Retinal pigment epithelial cell (primary cell): ENCODE results near the gene KRTAP4-1.
"Not testable (repeated sequence)": the region's sequence is repeated elsewhere in the genome, so short reads cannot be mapped to it uniquely, and the experiment has no call there.

Experiments
- DNase-seq: peaks from one replicate; pipeline ENCODE4 v3.0.0-alpha.2; 2010; ENCODE audit warnings: low read depth
- H3K4me3 ChIP-seq: 2 replicates; pipeline ENCODE4 v1.5.1; 2011; ENCODE audit warnings: mild to moderate bottlenecking, low read length, control low read depth, moderate library complexity
- TF ChIP-seq, protein P1 (sequence below): conservative IDR thresholded peaks from 2 replicates; pipeline ENCODE4 v1.5.1; 2011; ENCODE audit warnings: low read depth, low read length, control low read depth, inconsistent platforms

The KRTAP4-1 gene

DNA sequence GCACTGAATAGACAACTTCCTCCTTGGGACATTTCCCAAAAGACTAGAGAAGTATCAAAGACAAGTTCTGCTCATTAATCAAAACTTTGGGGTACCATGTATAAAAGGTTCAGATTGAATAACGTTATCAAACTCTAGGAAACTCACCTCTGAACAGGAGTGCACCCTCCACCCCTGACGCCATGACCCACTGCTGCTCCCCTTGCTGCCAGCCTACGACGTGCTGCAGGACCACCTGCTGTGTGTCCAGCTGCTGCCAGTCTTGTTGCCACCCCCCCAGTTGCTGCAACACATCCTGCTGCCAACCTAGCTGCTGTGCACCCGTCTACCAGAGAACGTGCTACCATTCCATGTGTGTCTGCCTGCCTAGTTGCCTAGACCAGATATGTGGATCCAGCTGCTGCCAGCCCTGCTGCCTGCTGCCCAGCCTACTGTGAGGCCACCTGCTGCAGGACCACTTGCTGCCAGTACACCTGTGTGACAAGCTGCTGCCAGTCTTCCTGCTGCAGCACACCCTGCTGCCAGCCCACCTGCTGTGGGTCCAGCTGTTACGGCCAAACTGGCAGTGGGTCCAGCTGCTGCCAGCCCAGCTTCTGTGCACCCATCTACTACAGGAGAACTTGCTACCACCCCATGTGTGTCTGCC lies 27.9 kb upstream of the KRTAP4-1 start:
- no peak overlapping the region for H3K4me3 ChIP-seq
- no peak for DNase-seq
- TF ChIP-seq, protein P1, sequence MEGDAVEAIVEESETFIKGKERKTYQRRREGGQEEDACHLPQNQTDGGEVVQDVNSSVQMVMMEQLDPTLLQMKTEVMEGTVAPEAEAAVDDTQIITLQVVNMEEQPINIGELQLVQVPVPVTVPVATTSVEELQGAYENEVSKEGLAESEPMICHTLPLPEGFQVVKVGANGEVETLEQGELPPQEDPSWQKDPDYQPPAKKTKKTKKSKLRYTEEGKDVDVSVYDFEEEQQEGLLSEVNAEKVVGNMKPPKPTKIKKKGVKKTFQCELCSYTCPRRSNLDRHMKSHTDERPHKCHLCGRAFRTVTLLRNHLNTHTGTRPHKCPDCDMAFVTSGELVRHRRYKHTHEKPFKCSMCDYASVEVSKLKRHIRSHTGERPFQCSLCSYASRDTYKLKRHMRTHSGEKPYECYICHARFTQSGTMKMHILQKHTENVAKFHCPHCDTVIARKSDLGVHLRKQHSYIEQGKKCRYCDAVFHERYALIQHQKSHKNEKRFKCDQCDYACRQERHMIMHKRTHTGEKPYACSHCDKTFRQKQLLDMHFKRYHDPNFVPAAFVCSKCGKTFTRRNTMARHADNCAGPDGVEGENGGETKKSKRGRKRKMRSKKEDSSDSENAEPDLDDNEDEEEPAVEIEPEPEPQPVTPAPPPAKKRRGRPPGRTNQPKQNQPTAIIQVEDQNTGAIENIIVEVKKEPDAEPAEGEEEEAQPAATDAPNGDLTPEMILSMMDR = no peak

DNA sequence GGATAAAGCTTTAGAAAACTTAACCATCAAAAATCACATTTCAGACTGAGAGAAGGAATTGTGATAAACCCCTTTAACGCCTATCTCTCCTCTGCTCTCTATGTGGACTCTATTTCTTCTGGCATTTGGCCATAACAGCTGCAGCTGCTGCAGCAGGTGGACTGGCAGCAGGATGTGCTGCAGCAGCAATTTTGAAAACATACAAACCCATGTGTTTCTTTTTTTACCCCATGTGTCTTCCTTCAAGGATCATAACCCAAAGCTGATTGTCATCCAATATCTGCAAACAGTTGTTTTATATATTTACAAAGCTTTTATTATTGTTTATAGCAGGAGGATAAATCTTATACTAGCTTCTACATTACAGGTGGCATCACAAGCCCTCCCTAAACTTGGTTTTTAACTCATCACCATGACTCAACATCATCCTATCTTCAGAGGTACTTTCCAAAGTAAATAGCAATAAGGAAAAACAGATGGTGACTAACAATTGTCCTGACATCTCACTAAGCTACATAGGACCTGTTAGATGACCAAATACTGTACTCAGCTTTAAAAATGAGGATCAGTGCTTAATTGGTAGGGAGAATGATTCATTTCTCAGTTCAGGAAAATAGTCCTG lies 27.2 kb upstream of the KRTAP4-1 start:
- H3K4me3 ChIP-seq = no peak overlapping the region
- DNase-seq = no peak
- TF ChIP-seq, protein P1 = no peak

DNA sequence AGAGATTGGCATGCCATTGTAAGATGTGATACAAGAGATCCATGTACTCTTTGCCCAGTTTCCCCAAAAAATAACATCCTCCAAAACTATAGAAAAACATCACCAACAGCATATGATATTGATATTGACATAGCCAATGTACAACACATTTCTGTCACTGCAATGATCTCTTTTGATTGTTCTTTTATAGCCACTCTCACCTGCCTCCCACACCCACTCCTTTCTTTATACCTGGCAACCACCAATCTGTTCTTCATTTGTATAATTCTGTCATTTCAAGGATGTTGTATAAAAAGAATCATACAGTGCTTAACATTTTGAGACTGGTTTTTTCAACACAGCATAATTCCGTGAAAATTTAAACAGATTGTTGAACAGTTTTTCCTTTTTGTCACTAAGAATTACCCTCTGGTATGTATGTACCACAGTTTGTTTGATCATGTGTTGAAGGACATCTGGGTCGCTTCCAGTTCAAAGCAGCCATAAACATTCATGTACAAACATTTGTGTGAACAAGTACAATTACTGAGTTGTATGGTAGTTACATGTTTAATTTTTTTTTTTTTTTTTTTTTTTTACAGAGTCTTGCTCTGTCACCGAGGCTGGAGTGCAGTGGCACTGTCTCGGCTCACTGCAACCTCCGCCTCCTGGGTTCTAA lies 14.8 kb upstream of the KRTAP4-1 start:
- TF ChIP-seq, protein P1 = no peak
- H3K4me3 ChIP-seq = no peak overlapping the region
- DNase-seq = no peak

DNA sequence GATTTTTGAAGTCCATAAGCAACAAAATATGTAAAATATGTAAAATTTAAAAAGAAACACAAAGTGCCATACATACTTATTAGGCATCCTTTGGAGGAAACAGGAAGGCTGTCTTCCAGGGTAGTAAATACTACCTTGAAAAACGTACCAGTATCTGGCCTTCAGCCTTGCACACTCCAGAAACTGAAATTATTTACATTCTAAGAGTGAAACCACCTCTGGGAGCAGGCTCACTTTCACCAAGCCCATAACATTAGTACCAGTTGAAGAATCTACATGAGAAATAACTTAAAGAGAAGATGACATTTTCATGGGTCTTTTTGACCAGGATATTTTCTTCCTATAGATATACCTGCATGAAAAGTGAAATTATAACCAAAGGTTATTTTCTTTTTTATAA lies 11.4 kb upstream of the KRTAP4-1 start:
- no peak overlapping the region for H3K4me3 ChIP-seq
- TF ChIP-seq, protein P1 = no peak
- DNase-seq = no peak

DNA sequence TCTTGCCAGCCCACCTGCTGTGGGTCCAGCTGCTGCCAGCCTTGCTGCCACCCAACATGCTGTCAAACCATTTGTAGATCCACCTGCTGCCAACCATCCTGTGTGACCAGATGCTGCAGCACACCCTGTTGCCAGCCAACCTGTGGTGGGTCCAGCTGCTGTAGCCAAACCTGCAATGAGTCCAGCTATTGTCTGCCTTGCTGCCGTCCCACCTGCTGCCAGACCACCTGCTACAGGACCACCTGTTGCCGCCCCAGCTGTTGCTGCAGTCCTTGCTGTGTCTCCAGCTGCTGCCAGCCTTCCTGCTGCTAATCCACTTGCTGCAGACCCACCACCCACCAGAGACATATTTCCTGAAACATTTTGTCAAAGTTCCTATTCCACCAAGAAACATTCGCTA lies 5.6 kb upstream of the KRTAP4-1 start:
- no peak for DNase-seq
- no peak overlapping the region for H3K4me3 ChIP-seq
- TF ChIP-seq, protein P1 = no peak

DNA sequence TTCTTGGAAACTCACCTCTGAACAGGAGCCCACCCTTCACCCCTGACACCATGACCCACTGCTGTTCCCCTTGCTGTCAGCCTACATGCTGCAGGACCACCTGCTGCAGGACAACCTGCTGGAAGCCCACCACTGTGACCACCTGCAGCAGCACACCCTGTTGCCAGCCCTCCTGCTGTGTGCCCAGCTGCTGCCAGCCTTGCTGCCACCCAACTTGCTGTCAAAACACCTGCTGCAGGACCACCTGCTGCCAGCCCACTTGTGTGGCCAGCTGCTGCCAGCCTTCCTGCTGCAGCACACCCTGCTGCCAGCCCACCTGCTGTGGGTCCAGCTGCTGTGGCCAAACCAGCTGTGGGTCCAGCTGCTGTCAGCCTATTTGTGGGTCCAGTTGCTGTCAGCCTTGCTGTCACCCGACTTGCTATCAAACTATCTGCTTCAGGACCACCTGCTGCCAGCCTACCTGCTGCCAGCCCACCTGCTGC lies 5.2 kb upstream of the KRTAP4-1 start, which contains the start of gene KRTAP9-1:
KRTAP9-1 (plus strand) TSS at position 51 of the 482 bp plus-strand sequence; CDS start at position 51, 0 bp downstream.
- not testable (repeated sequence) for H3K4me3 ChIP-seq, DNase-seq

DNA sequence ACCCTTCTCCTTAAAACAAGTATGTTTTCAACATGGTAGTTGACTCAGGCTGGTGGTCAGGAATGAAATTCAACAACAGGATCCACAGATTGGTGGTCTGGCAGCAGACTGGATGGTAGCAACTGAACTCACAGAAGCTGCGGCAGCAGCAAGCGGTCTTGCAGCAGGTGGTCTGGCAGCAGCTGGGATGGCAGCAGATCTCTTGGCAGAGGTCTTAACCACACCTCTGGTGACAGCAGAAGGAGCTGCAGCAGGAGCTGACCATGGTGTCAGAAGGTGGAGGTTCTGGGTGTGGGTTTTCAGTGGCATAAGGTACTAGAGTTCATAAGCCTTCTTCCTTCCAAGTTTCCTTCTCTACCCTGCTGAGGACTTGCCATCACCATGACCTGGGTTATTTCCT lies 2.2 kb upstream of the KRTAP4-1 start:
- no peak overlapping the region for H3K4me3 ChIP-seq
- TF ChIP-seq, protein P1 = no peak
- DNase-seq = no peak
